Raji (cell line): ENCODE data around the gene LRR1.

Experiments
- POLR2A ChIP-seq: IDR thresholded peaks from 2 replicates; pipeline ENCODE4 v1.6.1; 2011; ENCODE audit warnings: low read depth, low read length, control low read depth; ENCODE audit not compliant: insufficient read depth

Gene LRR1

DNA sequence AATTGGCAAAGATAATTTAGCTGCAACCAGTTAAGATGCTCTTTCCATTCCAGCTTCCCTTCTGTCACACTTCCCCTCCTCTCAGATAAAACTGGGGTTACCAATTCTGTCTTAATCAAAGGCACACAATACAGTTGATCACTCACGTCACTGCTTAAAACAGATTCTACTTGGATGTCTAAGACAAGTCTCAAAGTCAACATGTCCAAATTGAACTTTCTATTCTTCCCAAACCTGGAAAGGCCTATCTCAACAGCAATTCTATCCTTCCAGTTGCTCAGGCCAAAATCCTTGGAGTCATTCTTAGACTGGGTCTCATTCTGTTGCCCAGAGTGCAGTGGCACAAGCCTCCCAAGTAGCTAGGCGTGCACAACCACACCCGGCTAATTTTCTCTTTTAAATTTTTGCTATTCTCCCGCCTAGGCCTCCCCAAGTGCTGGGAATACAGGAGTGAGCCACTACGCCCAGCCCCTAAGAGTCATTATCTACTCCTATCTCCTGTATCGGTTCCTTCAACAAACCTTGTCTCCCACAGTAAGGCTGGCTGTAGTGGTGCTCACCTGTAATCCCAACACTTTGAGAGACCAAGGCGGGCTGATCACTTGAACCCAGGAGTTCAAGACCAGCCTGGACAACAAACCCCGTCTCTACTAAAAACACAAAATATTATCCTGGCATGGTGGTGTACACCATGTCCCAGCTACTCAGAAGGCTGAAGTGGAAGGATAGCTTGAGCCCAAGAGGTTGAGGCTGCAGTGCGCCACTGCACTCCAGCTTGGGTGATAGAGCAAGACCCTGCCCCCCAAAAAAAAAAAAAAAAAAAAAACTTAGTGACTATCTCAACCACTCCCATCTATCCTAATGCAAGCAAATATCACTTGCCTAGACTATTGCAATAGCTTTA is 17.3 kb upstream of the LRR1 start:
- peak; percentile 6; the same call in 1 of the 2 replicates for TF ChIP-seq POLR2A

DNA sequence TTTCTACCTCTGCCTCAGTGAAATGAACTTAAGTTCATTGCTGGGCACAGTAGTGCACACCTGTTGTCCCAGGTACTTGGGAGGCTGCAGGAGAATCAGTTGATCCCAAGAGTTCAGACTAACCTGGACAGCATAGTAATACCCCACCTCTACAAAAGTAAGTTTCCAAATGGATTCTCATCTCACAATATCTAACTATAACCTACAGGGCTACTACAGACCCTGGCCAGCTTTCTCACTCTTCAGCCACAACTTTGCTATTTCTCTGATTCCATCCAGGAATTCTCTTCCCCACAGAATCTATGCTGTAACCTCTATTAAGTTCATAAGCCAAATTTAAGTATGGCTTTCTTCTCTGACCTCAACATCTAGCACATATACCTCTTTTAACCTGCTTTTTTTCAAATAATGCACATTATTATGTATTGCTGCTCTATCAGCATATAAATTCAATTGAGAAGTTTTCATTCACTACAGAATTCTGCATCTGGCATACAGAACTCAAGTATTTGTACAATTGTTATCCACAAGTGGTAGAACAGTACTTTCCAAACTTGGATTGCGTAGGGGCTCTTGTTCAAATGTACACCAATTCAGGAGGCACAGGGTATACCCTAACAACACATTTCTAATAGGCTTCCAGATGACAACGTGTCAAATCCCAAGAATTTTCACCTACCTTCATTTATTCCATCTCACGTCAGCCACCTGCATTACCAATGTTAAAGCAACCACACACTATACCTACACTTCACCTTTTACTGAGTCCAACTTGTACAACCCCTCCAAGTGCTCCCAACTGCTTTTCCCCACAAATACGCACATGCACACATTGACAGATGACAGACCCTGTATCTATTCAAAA is 16.4 kb upstream of the LRR1 start:
- 0 out of 2 replicates have a peak, but pooled peaks have one; percentile 9 for TF ChIP-seq POLR2A

DNA sequence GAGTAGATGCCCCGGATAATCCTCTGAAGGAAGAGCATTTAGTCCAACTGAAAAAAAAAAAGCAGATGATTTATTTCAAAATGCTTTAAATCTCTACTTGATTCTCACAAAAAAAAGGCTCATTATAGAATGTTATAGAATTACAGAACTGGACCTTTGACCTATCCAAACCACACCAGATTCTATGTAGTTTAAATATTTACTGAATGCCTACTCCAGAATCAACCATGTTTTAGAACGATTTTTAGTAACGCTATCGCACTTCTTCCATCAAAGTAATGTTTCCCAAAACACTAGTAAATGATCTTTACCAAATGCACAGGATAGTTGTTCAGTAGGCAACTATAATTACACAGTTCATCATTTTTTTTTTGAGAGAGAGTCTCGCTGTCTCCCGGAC is 15.1 kb upstream of the LRR1 start:
- no peak for TF ChIP-seq POLR2A

DNA sequence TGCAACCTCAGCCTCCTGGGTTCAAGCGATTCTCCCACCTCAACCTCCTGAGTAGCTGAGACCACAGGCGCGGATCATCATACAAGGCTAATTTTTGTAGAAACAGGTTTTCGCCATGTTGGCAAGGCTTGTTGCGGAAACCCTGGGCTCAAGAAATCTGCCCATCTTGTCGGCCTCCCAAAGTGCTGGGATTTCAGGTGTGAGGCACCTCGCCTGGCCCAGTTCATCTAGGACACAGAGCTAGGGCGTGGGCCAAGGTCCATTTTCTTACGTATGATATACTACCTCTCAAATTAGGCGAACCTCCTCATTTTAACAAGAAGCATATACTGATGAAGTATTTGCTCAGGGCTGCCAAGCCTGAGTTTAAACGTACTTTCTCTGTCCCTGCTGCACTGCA is 14.7 kb upstream of the LRR1 start:
- no peak for TF ChIP-seq POLR2A

DNA sequence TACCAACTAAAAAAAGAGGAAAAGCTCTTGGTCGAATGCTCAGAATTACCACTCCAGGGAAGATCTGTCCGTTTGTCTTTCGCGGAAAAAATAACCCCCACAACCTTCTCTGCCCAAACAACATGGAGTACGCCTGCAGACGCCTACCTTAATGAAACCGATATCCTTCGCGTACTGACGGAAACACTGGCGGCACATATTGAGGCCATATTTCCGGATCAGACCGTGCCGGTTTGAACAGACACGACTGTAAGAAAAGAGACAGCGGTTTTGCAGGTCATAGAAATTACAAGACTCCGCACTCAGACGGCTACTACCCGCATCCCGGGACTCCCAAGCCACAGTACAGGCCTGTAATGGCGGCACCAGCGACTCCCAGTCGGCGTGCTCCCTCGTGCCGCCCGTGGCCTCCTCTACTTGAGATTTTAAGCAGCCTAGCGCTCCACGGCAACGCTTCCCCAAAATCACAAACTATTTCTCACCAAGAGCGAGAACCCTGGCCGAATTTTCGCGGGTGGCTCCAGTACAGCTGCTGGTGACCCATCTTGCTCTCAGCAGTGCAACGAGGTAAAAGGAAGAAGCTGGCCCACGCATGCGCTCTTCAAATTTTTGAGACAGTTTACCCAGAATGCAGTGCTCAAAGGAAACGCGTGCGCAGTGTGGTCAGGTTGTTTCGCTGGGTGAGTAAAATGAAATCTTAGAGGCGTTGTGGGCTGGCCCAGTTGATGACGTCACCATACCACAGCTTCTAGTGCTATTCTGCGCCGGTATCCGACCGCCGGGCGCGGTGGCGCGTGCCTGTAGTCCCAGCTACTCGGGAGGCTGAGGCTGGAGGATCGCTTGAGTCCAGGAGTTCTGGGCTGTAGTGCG is 12.7 kb upstream of the LRR1 start, which contains the start of gene RPS29:
RPS29 (minus strand) TSS at position 578 of the 870 bp plus-strand sequence; CDS start at position 544, 34 bp downstream.
- TF ChIP-seq POLR2A, result peak; percentile 89

DNA sequence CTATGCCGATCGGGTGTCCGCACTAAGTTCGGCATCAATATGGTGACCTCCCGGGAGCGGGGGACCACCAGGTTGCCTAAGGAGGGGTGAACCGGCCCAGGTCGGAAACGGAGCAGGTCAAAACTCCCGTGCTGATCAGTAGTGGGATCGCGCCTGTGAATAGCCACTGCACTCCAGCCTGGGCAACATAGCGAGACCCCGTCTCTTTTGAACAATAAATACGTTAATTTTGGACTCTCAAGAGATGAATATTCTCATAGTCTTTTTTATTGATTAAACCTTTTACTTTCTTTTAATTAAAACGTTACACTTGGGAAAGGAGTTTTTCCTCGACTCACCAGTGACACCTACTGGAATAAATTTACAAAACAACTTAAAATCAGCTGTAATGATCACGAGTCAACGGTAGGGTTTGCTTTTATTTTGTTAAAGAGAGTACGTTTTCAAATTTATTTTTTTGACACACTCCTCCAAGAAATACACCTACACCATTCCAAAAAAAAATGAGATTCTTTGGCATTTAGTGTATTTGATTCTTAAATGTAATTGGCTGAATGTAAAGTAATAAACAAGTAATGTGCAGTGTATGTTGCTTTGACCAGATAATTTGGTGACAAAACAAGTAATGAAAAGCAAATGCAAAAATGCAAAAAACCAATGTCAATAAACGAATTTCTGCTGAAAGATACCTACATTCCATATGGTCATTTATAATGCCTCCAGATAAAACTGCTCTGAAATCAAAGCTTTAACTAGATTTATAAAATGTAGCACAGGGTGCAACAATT is 11.9 kb upstream of the LRR1 start:
- TF ChIP-seq POLR2A, result no peak

DNA sequence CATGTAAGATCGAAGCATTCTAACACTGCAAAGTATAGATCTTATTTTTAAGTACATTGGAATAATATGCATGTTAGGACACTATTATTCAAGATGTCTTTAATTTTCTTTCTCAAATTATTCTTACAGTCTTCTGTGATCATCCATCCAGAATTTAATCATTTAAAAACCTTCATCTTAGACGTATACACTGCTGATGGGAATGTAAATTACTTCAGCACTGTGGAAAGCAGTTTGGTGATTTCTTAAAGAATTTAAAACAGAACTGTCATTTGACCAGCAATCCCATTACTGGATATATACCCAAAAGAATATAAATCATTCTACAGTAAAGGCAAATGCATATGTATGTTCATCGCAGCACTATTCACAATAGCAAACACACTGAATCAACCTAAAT is 9.4 kb upstream of the LRR1 start:
- no peak for TF ChIP-seq POLR2A

DNA sequence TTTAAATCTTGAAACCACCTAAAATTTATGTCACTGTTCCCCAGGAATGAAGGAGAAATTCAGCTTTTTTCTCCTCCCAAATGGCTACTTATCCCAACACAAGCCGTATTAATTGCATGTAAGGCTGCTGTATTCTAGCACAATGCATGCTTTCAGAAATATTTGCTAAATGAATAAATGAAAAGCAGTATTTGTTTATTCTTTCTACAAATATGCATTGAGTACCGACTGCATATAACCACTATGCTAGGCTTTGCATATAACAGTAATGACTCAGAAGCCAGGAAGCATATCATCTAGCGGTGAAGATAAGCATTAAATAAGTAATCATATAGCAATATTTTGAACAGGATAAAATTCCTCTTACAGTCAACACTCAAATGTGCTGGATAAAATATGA is 5.7 kb upstream of the LRR1 start:
- no peak for TF ChIP-seq POLR2A

DNA sequence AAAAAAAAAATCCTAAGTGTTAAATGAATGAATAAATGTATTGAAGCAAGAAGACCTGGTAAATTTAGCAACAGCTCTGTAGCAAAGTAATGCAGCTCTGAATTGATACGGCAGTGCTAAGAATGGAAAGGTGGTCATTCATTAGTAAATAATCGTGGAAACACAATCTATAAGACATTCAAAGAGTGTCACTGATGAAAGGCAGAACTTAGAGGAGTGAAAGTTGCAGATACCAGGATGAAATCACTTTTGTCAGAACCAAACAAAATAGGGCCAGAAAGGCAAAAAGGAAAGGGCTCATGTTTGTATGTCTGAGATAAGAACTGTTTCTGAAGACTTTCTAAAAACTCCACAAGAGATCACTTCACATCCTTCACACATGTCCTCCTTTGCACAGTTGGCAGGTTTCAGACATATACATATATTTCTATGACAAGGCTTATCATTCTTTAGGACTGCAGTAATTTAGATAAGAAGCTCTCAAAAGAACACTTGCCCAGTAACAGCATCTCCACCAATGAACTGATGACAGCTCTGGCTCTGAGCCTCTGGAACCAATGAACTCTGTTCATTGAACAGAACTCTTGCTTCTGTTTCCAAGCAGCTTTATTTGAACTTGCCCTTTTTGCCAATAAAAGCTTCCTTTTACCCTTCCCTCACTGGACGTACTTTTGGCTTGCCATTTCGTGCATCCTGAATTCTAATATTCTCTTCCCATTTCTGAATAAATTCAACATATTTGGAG is 4.2 kb upstream of the LRR1 start:
- no peak for TF ChIP-seq POLR2A

- no peak for TF ChIP-seq POLR2A
Measured at GRCh38 chr14:49598189-49598484, 603 bp upstream of the LRR1 start.

DNA sequence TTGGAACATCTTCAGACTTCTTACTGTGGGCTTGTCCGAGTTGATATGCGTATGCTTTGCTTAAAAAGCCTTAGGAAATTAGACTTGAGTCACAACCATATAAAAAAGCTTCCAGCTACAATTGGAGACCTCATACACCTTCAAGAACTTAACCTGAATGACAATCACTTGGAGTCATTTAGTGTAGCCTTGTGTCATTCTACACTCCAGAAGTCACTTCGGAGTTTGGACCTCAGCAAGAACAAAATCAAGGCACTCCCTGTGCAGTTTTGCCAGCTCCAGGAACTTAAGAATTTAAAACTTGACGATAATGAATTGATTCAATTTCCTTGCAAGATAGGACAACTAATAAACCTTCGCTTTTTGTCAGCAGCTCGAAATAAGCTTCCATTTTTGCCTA is 8.8 kb downstream of the LRR1 start:
- no peak for TF ChIP-seq POLR2A

- TF ChIP-seq POLR2A, result no peak
Measured at GRCh38 chr14:49612251-49612650, 13.5 kb downstream of the LRR1 start.

- TF ChIP-seq POLR2A, result no peak
Measured at GRCh38 chr14:49612671-49613070, 13.9 kb downstream of the LRR1 start.

GRCh38 chr14:49614196-49614595 is 15.5 kb downstream of the LRR1 start:
- no peak for TF ChIP-seq POLR2A
